Vagina (tissue), 2 donors: ENCODE data around the gene ARX.

Experiments
- POLR2A ChIP-seq, 2 donors: fragments of 450-650 bp; IDR thresholded peaks; one replicate each; pipeline ENCODE4 v1.6.1; 2017; ENCODE audit warnings: antibody characterized with exemption in 2 of 2, mild to moderate bottlenecking in 2 of 2, moderate library complexity in 2 of 2
- TF ChIP-seq, protein P1 (sequence below), 3 experiments: fragments of 450-650 bp in 2 of 3; fragments of 200-600 bp in 1 of 3; sonication (generic) in 1 of 3; IDR thresholded peaks; one replicate each; pipeline ENCODE4 v1.5.1; 2017 to 2019; ENCODE audit warnings: antibody characterized with exemption in 3 of 3, mild to moderate bottlenecking in 2 of 3, moderate library complexity in 2 of 3

DNA sequence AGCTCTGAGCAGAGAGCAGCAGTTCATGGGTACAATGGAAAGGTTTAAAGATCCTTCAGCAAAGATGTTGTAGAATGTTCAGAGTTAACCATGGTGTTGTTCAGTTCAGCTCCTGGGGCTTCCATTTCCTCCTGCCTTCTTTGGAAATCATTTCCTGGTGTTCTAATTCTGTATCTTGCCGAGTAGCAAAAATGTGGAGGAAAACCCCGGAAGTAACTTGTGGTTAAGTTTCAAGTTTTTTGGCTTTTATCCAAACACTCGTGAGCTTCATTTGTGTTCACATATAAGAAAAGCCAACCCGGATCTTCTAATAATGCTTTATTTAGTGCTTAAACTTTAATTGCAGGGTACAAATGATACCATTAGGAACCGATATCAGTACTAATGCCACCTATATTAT lies 33.6 kb upstream of the ARX start:
- TF ChIP-seq, protein P1, sequence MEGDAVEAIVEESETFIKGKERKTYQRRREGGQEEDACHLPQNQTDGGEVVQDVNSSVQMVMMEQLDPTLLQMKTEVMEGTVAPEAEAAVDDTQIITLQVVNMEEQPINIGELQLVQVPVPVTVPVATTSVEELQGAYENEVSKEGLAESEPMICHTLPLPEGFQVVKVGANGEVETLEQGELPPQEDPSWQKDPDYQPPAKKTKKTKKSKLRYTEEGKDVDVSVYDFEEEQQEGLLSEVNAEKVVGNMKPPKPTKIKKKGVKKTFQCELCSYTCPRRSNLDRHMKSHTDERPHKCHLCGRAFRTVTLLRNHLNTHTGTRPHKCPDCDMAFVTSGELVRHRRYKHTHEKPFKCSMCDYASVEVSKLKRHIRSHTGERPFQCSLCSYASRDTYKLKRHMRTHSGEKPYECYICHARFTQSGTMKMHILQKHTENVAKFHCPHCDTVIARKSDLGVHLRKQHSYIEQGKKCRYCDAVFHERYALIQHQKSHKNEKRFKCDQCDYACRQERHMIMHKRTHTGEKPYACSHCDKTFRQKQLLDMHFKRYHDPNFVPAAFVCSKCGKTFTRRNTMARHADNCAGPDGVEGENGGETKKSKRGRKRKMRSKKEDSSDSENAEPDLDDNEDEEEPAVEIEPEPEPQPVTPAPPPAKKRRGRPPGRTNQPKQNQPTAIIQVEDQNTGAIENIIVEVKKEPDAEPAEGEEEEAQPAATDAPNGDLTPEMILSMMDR (IDR thresholded peaks at IDR 0.05): no peak
- no peak for TF ChIP-seq POLR2A (IDR thresholded peaks at IDR 0.05)
